ENCODE data around the gene ARL6IP4.

- no peak for TF ChIP-seq POLR2A (IDR thresholded peaks at IDR 0.05; ENCODE audit: low read depth, low read length)
- no peak for TF ChIP-seq POLR2AphosphoS5 (IDR thresholded peaks at IDR 0.05; ENCODE audit: low read depth, low read length)
- TF ChIP-seq TAF1 (IDR thresholded peaks at IDR 0.05; ENCODE audit: low read depth, low read length) = no peak
Observed at GRCh38 chr12:122994781-122995502, 14.5 kb downstream of the ARL6IP4 start.

Data from GM12891 (cell line).